GM12892 (cell line): ENCODE data around the gene PGA5.
"Not testable (repeated sequence)": the region's sequence is repeated elsewhere in the genome, so short reads cannot be mapped to it uniquely, and the experiment has no call there.

Experiments
- DNase-seq: peaks from one replicate; pipeline ENCODE4 v3.0.0; 2011; ENCODE audit not compliant: insufficient read length
- FAIRE-seq: peaks from 2 replicates; lab custom pipeline; 2011; peaks lifted over from hg19 to GRCh38; lab: Jason Lieb, UNC

PGA5 gene

DNA sequence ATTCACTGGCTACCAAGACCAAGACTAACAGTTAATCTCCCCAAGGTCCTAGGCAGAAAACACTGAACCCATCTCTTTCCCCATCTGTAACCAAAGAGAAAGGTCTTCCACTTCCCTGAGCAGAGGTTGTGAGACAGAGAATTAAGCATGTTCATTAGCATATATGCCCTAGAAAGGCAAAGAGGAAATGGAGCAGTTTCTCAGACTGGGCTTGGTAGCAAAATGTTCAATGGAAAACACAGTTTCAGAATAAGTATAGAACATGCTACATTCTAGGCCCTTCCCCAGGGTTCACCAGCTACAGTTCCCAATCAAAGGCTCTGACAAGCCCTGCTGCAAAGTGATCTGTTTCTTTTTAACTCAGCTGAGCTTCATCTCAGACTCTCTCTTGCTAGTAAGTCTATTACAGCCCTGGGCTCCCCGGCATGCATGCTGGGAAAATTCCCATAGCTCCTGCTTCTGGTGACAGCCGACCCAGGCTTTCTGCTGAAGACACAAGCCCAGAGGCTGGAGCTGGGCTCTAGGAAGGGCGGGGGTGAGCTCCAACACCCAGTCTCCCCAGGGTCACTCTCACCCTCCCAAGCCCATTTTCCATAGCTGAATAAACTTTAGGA is 27.2 kb upstream of the PGA5 start:
- not testable (repeated sequence) for DNase-seq, FAIRE-seq

GRCh38 chr11:61218306-61218705 is 22.7 kb upstream of the PGA5 start:
- not testable (repeated sequence) for DNase-seq
- FAIRE-seq: peak; percentile 40

DNA sequence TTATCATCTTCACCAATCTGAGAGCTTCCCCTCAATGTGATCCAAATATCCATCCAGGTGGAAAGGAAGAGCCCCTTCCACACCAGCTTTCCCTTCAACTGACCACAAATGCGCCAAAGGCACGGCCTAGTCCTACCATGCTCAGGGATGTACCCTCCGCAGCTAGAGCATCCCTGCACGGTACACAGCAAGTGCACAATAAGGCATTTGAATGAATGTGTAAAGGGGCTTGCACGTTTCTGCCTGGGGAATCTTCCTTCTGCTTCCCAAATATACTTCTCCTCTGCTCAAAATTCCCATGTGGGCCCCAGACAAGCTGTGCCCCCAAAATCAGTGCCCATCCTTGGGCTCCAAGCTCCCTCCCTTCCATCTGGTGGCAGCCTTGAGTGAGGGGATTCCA is 22.0 kb upstream of the PGA5 start:
- not testable (repeated sequence) for FAIRE-seq, DNase-seq

DNA sequence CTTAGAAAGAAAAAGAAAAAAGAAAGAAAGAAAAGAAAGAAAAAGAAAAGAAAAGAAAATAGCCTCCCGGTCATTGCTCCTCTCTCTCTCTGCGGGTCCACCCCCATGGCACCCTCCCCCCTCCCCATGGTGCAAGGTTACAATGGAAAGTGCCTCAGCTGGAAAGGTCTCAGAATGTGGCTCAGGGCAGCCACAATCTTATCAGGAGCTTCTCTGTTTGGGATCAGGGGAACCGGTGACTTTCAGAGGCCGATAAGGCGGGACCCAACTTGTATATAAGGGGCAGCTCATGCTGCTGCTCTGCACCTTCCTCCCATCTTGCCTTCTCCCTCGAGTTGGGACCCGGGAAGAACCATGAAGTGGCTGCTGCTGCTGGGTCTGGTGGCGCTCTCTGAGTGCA is 18.9 kb upstream of the PGA5 start, which contains the start of gene PGA4:
PGA4 (plus strand) TSS at position 301 of the 400 bp plus-strand sequence; CDS start at position 355, 54 bp downstream.
- not testable (repeated sequence) for FAIRE-seq, DNase-seq

- not testable (repeated sequence) for FAIRE-seq, DNase-seq
Observed at GRCh38 chr11:61222692-61223091, 18.3 kb upstream of the PGA5 start.

GRCh38 chr11:61226457-61227137 is 14.4 kb upstream of the PGA5 start:
- DNase-seq, FAIRE-seq: not testable (repeated sequence)

- FAIRE-seq, DNase-seq: not testable (repeated sequence)
Observed at GRCh38 chr11:61229458-61229857, 11.5 kb upstream of the PGA5 start.

DNA sequence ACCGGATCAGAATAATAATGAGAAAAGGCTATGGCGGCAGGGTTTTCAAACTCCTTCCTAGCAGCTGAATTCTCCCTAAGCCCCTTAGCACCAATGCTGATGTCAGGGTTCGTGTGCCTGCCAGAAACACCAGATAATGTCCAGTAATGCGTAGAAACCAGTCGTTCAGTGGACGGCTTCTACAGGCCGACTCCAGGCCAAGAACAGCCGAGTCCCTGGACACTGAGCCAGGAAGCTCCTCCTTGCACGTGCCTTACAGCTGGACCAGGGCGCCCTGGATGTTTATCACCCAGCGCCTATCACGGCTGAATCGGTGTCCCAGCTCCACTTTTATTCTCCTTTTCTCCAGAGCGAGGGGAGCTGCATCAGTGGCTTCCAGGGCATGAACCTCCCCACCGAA is 9.9 kb upstream of the PGA5 start:
- not testable (repeated sequence) for DNase-seq, FAIRE-seq

DNA sequence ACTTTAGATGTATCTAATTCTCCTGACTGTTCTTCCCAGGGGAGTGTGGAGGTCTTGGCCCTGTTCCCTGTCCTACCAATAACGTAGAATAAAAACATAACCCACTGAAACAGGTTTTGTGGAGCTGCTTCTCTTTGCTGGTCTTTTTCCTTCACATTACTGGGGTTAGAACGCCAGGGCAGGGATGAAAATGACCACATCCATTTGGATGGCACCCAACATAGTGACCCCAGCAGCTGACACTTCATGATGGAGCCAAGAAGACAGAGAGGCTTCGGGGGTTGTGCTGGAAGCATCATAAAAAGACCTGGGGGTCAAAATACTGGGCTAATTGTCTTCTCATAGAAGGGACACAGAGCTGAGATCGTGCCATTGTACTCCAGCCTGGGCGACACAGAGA is 9.4 kb upstream of the PGA5 start:
- DNase-seq, FAIRE-seq: not testable (repeated sequence)

DNA sequence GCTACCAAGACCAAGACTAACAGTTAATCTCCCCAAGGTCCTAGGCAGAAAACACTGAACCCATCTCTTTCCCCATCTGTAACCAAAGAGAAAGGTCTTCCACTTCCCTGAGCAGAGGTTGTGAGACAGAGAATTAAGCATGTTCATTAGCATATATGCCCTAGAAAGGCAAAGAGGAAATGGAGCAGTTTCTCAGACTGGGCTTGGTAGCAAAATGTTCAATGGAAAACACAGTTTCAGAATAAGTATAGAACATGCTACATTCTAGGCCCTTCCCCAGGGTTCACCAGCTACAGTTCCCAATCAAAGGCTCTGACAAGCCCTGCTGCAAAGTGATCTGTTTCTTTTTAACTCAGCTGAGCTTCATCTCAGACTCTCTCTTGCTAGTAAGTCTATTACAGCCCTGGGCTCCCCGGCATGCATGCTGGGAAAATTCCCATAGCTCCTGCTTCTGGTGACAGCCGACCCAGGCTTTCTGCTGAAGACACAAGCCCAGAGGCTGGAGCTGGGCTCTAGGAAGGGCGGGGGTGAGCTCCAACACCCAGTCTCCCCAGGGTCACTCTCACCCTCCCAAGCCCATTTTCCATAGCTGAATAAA is 8.3 kb upstream of the PGA5 start:
- not testable (repeated sequence) for DNase-seq, FAIRE-seq

DNA sequence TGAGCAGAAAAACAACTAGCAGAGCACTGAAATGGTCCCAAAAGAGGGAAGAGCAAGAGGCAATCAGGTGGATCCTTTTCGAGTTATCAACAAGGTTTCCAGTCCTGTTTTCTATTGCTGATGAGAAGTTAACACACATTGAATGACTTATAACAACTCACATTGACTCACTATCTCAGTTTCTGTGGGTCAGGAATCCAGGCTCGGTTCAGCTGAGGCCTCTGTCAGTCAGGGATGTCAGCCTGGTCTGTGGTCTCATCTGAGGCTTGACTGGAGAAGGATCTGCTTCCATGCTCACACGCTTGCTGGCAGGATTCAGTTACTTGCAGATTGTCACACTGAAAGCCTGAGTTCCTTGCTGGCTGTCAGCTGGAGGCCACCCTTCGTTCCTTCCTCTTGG is 3.8 kb upstream of the PGA5 start:
- not testable (repeated sequence) for FAIRE-seq, DNase-seq

DNA sequence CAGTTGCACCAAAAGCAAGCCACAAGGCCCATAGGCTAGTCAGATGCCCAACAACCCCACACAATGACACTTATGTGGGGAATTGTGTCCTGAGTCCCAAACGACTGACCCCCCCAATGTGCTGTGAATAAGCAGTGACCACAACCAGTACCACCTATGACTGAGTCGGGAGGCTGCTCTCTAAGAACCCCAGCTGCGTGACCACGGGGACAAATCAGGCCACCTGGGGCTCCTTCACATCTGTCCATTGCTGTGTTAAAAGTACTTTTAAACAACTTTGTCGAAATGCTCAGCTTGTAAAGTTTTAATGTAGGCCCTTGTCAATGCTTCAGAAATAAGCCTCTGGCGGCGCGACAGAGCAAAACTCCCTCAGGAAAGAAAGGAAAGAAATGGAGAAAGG is 687 bp upstream of the PGA5 start:
- FAIRE-seq: not testable (repeated sequence)

GRCh38 chr11:61241526-61241925 is 551 bp downstream of the PGA5 start:
- not testable (repeated sequence) for FAIRE-seq

More for the DNA sequence above, 687 bp upstream of the PGA5 start:
- DNase-seq: not testable (repeated sequence)

DNA sequence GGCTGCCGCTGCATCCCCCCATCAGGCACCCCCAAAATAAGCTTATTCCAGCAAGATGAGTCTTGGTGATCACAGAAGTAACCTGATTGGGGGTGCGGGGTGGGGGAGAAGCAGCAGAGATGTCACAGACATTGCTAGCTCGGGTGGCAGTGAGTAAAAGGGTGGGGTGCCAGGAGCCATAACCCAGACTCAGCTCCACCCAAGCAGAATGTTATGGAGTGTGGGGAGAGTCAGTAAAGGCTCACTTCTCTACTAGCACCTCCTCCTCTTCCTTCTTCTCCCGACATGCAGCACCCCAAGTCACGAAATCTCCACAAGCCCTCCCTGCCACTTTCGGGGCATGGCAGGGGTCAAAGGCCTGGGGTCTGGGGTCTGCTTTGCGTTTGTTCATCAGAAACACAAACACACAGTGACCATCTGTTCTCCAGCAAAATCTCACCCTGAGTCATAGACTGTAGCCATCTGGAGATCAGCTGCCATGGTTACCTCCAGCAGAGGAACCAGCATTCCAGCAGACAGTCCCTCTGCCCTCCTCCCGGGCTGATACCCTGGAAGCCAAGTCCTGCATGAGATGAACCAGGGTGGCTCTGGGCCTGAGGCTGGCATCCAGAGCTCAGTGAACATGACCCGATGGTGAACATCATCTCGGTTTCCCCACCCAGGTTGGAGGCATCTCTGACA is 4.4 kb downstream of the PGA5 start:
- FAIRE-seq, DNase-seq: not testable (repeated sequence)

More at GRCh38 chr11:61241526-61241925, 551 bp downstream of the PGA5 start:
- DNase-seq: not testable (repeated sequence)

GRCh38 chr11:61248071-61248470 is 7.1 kb downstream of the PGA5 start:
- not testable (repeated sequence) for FAIRE-seq, DNase-seq

GRCh38 chr11:61249201-61249600 is 8.2 kb downstream of the PGA5 start:
- not testable (repeated sequence) for DNase-seq, FAIRE-seq

- FAIRE-seq: not testable (repeated sequence)
Observed at GRCh38 chr11:61250796-61251765, 10.1 kb downstream of the PGA5 start.

DNA sequence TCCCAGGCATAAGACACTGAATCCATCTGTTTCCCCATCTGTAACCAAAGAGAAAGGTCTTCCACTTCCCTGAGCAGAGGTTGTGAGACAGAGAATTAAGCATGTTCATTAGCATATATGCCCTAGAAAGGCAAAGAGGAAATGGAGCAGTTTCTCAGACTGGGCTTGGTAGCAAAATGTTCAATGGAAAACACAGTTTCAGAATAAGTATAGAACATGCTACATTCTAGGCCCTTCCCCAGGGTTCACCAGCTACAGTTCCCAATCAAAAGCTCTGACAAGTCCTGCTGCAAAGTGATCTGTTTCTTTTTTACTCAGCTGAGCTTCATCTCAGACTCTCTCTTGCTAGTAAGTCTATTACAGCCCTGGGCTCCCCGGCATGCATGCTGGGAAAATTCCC is 11.4 kb downstream of the PGA5 start:
- not testable (repeated sequence) for FAIRE-seq, DNase-seq

More at GRCh38 chr11:61250796-61251765, 10.1 kb downstream of the PGA5 start:
- DNase-seq: not testable (repeated sequence)
